Fibroblast of pulmonary artery (primary cell): Measurements from ENCODE around the gene ATG9B.
A peak's percentile ranks its signal among the peaks of the same experiment; 100 is the strongest.

Experiments
- DNase-seq: peaks from one replicate; pipeline ENCODE4 v3.0.0-alpha.2; 2010; ENCODE audit warnings: low read depth
- H3K4me3 ChIP-seq: replicated peaks from 2 replicates; pipeline ENCODE4 v1.5.1; 2011; ENCODE audit warnings: low read depth, mild to moderate bottlenecking, control low read depth, low read length, moderate library complexity
- CTCF ChIP-seq: IDR thresholded peaks from 2 replicates; pipeline ENCODE4 v1.5.1; 2011; ENCODE audit warnings: mild to moderate bottlenecking, control low read depth, low read length, inconsistent platforms; ENCODE audit errors: missing control alignments

The ATG9B gene

GRCh38 chr7:151057989-151058780, 33.9 kb upstream of the ATG9B start:
- peak; percentile 100 for DNase-seq
- no peak for TF ChIP-seq CTCF
- H3K4me3 ChIP-seq: peak overlapping the region; percentile 85

DNA sequence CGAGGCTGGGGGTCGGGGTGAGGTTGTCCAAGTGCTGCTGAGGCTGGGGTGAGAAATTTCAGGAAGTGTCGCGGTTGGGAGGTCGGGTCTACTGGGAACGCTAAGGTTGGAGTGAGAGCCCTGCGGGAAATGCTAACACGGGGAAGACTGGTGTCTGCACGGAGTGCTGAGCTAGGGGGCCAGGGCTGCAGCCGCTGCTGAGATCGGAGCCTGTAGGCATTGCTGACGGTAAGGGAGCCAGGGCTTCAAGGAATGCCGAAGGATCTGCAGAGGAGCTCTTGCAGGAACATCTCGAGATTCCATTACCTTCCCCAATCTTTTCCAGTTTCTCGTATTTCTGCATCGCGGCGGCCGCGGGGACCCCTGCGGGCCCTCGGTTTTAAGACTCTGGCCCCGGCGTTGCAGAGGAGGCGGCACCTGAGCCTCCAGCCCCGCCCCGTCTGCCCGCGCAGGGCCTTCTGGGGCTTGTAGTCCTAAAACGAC, 33.3 kb upstream of the ATG9B start, which contains the start of gene CDK5:
Gene CDK5 (minus strand): TSS at position 392 of the 483 bp plus-strand sequence. CDS start 49 bp downstream, at position 343.
- DNase-seq: no peak
- no peak for TF ChIP-seq CTCF
- peak within 1 kb of the TSS; percentile 85 for H3K4me3 ChIP-seq

- TF ChIP-seq CTCF: no peak
- no peak for DNase-seq
- peak overlapping the region; percentile 85 for H3K4me3 ChIP-seq
Observed at GRCh38 chr7:151056666-151057505, 32.6 kb upstream of the ATG9B start.

DNA sequence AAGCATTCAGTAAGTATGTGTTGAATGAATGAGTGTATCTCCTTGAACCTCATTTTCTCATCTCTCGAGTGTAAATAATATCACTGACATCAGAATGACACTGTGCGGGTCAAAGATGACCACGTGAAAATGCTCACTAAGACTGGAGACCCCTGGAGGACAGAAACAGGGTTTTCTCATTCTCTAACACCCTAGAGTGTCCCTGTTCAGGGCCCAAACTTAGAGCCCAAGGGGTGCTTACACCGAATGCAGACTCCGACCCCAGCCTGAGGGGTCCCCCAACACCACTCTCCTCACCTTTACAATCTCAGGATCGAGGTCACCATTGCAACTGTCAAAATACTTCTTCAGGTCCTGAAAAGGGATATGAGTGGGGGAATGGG, 32.0 kb upstream of the ATG9B start:
- H3K4me3 ChIP-seq: no peak overlapping the region
- DNase-seq: no peak
- TF ChIP-seq CTCF: no peak

DNA sequence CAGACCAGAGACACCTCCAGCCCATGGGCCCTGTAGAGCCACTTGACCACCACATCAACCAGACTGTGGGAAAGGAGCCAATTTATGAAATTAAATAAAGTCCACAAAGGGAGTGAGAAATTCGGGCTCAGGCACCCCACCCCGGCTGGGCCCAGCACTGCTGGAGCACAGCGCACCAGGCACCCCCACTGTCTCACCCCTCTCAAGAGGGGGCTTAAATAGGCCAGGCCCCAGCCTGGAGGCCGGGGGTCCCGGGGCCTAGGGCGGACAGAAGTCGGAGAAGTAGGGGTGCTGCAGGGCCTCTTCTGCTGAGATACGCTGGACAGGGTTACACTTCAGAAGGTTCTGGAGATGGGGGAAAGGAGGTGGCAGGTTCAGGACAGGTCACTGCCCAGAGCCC, 29.5 kb upstream of the ATG9B start:
- no peak for TF ChIP-seq CTCF
- H3K4me3 ChIP-seq: no peak overlapping the region
- no peak for DNase-seq

- no peak for DNase-seq
- TF ChIP-seq CTCF: no peak
- H3K4me3 ChIP-seq: no peak overlapping the region
Observed at GRCh38 chr7:151053096-151053495, 28.8 kb upstream of the ATG9B start.
